HS-27A (cell line): ENCODE results near the gene ZFAND3.
"Not testable (repeated sequence)": the region's sequence is repeated elsewhere in the genome, so short reads cannot be mapped to it uniquely, and the experiment has no call there.

Experiments
- DNase-seq: peaks from one replicate; pipeline ENCODE4 v3.0.0-alpha.2; 2012; ENCODE audit warnings: low read depth, missing footprints

ZFAND3 gene

GRCh38 chr6:38049861-38050397, 230.4 kb downstream of the ZFAND3 start:
- DNase-seq: not testable (repeated sequence)

- no peak for DNase-seq
Measured at GRCh38 chr6:38051819-38052434, 232.4 kb downstream of the ZFAND3 start.

- no peak for DNase-seq
Measured at GRCh38 chr6:38054527-38055202, 235.1 kb downstream of the ZFAND3 start.

GRCh38 chr6:38055203-38055589, 235.7 kb downstream of the ZFAND3 start:
- no peak for DNase-seq

- no peak for DNase-seq
Measured at GRCh38 chr6:38056361-38056760, 236.8 kb downstream of the ZFAND3 start.

GRCh38 chr6:38057994-38058393, 238.5 kb downstream of the ZFAND3 start:
- DNase-seq: peak; percentile 12

GRCh38 chr6:38062066-38062465, 242.5 kb downstream of the ZFAND3 start:
- DNase-seq: no peak

GRCh38 chr6:38063973-38064372, 244.4 kb downstream of the ZFAND3 start:
- DNase-seq: no peak

- no peak for DNase-seq
Measured at GRCh38 chr6:38064431-38064830, 244.9 kb downstream of the ZFAND3 start.

GRCh38 chr6:38065734-38066305, 246.3 kb downstream of the ZFAND3 start:
- DNase-seq: no peak

- no peak for DNase-seq
Measured at GRCh38 chr6:38067263-38067980, 247.9 kb downstream of the ZFAND3 start.

GRCh38 chr6:38068854-38069590, 249.5 kb downstream of the ZFAND3 start:
- DNase-seq: no peak

GRCh38 chr6:38077488-38078030, 258.0 kb downstream of the ZFAND3 start:
- DNase-seq: no peak

GRCh38 chr6:38078671-38079070, 259.1 kb downstream of the ZFAND3 start:
- no peak for DNase-seq

GRCh38 chr6:38079107-38079506, 259.6 kb downstream of the ZFAND3 start:
- DNase-seq: no peak

GRCh38 chr6:38079537-38079936, 260.0 kb downstream of the ZFAND3 start:
- no peak for DNase-seq

- DNase-seq: peak; percentile 11
Measured at GRCh38 chr6:38080360-38080759, 260.8 kb downstream of the ZFAND3 start.

GRCh38 chr6:38080889-38081288, 261.4 kb downstream of the ZFAND3 start:
- no peak for DNase-seq

- DNase-seq: no peak
Measured at GRCh38 chr6:38085031-38085430, 265.5 kb downstream of the ZFAND3 start.

- DNase-seq: no peak
Measured at GRCh38 chr6:38086346-38086745, 266.8 kb downstream of the ZFAND3 start.

- DNase-seq: no peak
Measured at GRCh38 chr6:38088010-38088409, 268.5 kb downstream of the ZFAND3 start.

GRCh38 chr6:38088829-38089228, 269.3 kb downstream of the ZFAND3 start:
- DNase-seq: no peak
